GM18951 (cell line): ENCODE results near the gene PRKN.

Source experiments
- POLR2A ChIP-seq: IDR thresholded peaks from 4 replicates; pipeline ENCODE4 v1.6.1; 2011; ENCODE audit warnings: mild to moderate bottlenecking; ENCODE audit not compliant: insufficient read length, insufficient read depth; ENCODE audit errors: extremely low read depth
- in situ Hi-C: fragments of 300-500 bp; cut with MboI; formaldehyde crosslinking; loops from one replicate; pipeline ENCODE4 v1.12.0; 2022; ENCODE audit warnings: low sequenced_read_pairs, mixed read lengths, inconsistent platforms; ENCODE audit not compliant: unreplicated experiment

Gene PRKN

GRCh38 chr6:162229093-162229492, 498.5 kb downstream of the PRKN start:
- in situ Hi-C loops: no loop called here
- TF ChIP-seq POLR2A: no peak

GRCh38 chr6:162226803-162227202, 500.8 kb downstream of the PRKN start:
- TF ChIP-seq POLR2A: no peak
- in situ Hi-C loops: no loop called here

GRCh38 chr6:162222521-162222920, 505.0 kb downstream of the PRKN start:
- in situ Hi-C loops: no loop called here
- TF ChIP-seq POLR2A: no peak

- in situ Hi-C loops: no loop called here
- TF ChIP-seq POLR2A: no peak
Measured at GRCh38 chr6:162220876-162221275, 506.7 kb downstream of the PRKN start.

DNA sequence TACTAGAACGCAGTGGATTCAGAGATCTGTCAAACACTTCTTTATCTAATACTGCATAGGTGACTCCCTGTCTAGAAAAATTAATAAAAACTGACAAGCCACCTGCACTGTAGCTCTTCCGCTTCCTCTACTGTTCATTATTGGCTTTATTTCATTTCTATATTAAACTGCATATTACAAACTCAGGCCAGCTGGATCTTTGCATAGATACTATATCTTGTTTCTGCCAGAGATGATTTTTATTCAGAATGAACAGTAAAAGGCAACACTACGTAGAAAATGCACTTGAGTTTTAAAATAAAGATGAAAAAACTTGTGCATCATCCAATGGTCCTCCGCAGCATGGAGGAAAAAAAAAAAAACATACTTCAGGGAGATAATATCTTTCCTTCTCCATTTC, 508.3 kb downstream of the PRKN start:
- in situ Hi-C loops: no loop called here
- TF ChIP-seq POLR2A: no peak

DNA sequence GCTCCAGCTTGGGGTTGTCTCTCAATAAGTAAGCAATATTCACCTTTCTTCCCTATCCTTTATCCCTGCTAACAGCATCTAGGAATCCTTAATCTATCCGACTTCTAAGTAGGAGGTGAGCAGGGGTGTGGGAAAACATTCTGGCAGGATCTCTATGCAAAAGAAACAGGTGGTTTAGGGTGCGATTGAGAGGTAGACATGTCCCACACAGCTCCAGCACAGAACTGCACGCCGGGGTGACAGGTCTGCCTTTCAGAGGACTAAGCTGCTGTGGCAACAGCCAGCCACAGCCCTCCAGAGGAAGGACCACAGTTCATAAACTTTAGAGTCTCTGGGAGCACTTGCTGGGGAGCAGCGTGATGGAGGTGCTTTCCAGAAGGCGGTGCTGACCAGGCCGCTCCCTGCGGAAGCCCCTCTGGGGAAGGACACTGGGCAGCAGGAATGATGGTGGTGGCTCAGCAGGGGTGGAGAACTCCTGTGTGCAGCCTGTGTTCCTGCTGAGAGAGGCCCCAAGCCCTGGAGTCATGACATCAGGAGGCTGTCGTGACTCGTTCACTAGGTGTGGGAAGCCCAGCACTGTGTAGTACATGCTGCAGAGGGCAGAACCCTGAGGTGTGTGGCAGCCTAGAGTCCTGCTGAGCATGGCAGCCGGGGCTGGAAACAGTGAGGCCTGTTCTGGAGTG, 509.6 kb downstream of the PRKN start:
- TF ChIP-seq POLR2A: no peak
- in situ Hi-C loops: no loop called here

GRCh38 chr6:162217058-162217457, 510.5 kb downstream of the PRKN start:
- TF ChIP-seq POLR2A: no peak
- in situ Hi-C loops: no loop called here

DNA sequence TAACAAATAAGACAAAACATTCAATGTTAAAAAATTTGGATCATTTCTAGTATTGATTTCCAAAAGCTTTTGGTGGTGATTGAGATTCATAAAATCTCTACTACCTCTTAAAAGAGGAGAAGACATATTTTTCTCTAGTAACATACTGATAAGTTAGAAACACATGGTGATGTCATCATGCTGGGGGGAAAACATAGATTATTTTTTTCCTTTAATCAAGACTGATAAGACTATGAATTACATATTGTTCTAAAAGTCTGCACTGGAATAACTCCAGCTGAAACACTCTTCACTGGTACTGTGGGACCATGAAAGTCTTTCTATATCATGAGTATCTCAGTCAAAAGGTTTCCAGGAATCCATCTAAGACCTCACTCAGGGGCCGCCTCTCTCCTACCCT, 515.8 kb downstream of the PRKN start:
- in situ Hi-C loops: no loop called here
- no peak for TF ChIP-seq POLR2A

DNA sequence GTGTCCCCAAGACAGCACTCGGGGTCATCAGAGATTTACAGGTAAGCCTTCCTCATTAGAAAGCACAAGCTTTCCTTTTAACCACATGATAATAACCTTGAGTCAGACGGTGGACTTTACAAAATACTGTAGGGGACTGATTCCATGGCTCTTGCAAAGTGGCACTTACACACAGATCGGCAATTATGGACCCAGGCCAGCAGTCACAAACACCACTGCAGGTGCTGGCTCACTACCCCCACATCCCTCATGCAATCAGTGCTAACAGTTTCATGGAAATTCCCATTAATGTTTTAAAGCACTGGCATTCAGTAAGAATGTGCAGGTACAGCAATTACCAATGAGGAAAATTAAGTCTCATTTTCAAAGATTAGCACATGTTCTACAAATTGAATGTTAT, 516.5 kb downstream of the PRKN start:
- in situ Hi-C loops: no loop called here
- no peak for TF ChIP-seq POLR2A

- in situ Hi-C loops: no loop called here
- TF ChIP-seq POLR2A: no peak
Measured at GRCh38 chr6:162203287-162203686, 524.3 kb downstream of the PRKN start.

- TF ChIP-seq POLR2A: no peak
- in situ Hi-C loops: no loop called here
Measured at GRCh38 chr6:162200945-162201690, 526.4 kb downstream of the PRKN start.

DNA sequence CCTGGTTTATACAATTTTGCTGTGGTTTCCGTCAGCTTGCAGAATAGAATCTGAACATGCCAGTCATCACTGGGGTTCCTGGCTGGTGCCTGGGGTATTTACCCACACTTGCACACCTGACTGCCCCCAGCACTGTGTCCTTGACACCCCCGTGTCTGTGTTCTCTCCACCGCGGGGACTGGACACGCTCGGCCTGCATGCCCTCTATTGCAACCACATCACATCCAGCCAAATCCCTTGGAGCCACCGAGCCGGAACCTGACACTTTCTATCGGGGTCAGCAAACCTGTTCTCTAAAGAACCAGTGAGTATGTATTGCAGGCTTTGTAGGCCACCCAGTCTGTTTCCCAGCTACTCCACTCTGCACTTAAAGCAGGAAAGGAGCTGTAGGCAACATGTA, 527.5 kb downstream of the PRKN start:
- no peak for TF ChIP-seq POLR2A
- in situ Hi-C loops: no loop called here

- in situ Hi-C loops: no loop called here
- no peak for TF ChIP-seq POLR2A
Measured at GRCh38 chr6:162198925-162199324, 528.6 kb downstream of the PRKN start.

GRCh38 chr6:162198076-162198475, 529.5 kb downstream of the PRKN start:
- in situ Hi-C loops: no loop called here

More at GRCh38 chr6:162198076-162198475, 529.5 kb downstream of the PRKN start:
- no peak for TF ChIP-seq POLR2A
